ENCODE results near the gene METTL17. TPM values are rescaled to one million over a fixed set of nuclear protein-coding genes. Genes with fewer than 3 reads are reported as not detected.
"Not testable (repeated sequence)": the region's sequence is repeated elsewhere in the genome, so short reads cannot be mapped to it uniquely, and the experiment has no call there.

Gene METTL17
- total RNA-seq: 44.5 TPM
- long read RNA-seq, transcript METTL17-201 (14 exons, 1,749 nt): major isoform, 26 of 43 reads
- long read RNA-seq, partial matches to known transcripts: 0 of 43 reads
- long read RNA-seq, other reads (novel, unspliced or antisense): 12 of 43 reads

GRCh38 chr14:20989787-20990600 is at the start of gene METTL17:
Gene METTL17 (plus strand): TSS chr14:20989980. CDS start chr14:20990003, 23 bp downstream.
- intact Hi-C loops (cut with DNase I): no loop called here
- peak; percentile 97 for ATAC-seq

GRCh38 chr14:20945146-20945545 is 44.6 kb upstream of the METTL17 start:
- intact Hi-C loops (cut with DNase I); DNase-seq (ENCODE audit: missing footprints): not testable (repeated sequence)
- ATAC-seq: peak; percentile 44

More at GRCh38 chr14:20989787-20990600, at the start of gene METTL17:
- peak; percentile 92 for DNase-seq (ENCODE audit: missing footprints)

- intact Hi-C loops (cut with DNase I); DNase-seq (ENCODE audit: missing footprints); ATAC-seq: not testable (repeated sequence)
Measured at GRCh38 chr14:20946707-20947106, 43.1 kb upstream of the METTL17 start.

GRCh38 chr14:20954736-20955537 is 34.8 kb upstream of the METTL17 start, which contains the start of gene RNASE2:
Gene RNASE2 (plus strand): TSS chr14:20955487. CDS start chr14:20955772, 285 bp downstream.
- ATAC-seq; intact Hi-C loops (cut with DNase I): not testable (repeated sequence)

GRCh38 chr14:20955538-20955873 is 34.3 kb upstream of the METTL17 start:
- intact Hi-C loops (cut with DNase I); ATAC-seq; DNase-seq (ENCODE audit: missing footprints): not testable (repeated sequence)

More at GRCh38 chr14:20954736-20955537, 34.8 kb upstream of the METTL17 start, which contains the start of gene RNASE2:
- DNase-seq (ENCODE audit: missing footprints): not testable (repeated sequence)

- ATAC-seq (no peak), DNase-seq (ENCODE audit: missing footprints) (no peak)
- intact Hi-C loops (cut with DNase I): no loop called here
Measured at GRCh38 chr14:20956376-20956976, 33.3 kb upstream of the METTL17 start.

- intact Hi-C loops (cut with DNase I); DNase-seq (ENCODE audit: missing footprints); ATAC-seq: not testable (repeated sequence)
Measured at GRCh38 chr14:20958946-20959345, 30.8 kb upstream of the METTL17 start.

GRCh38 chr14:20969336-20969735 is 20.4 kb upstream of the METTL17 start:
- intact Hi-C loops (cut with DNase I): no loop called here
- ATAC-seq (no peak), DNase-seq (ENCODE audit: missing footprints) (no peak)

GRCh38 chr14:20970647-20970982 is 19.2 kb upstream of the METTL17 start:
- intact Hi-C loops (cut with DNase I): loop anchor here (10.0 kb wide), 1 partner anchor 276 kb away; no protein-coding TSS in a partner anchor
- DNase-seq (ENCODE audit: missing footprints) (no peak), ATAC-seq (peak; percentile 5)

- peak; percentile 97 for ATAC-seq
- intact Hi-C loops (cut with DNase I): loop anchor here (10.0 kb wide), 1 partner anchor 276 kb away; no protein-coding TSS in a partner anchor
Measured at GRCh38 chr14:20970983-20971704, 18.6 kb upstream of the METTL17 start.

GRCh38 chr14:20971705-20972021 is 18.1 kb upstream of the METTL17 start:
- intact Hi-C loops (cut with DNase I): loop anchor here (10.0 kb wide), 1 partner anchor 277 kb away; no protein-coding TSS in a partner anchor
- DNase-seq (ENCODE audit: missing footprints) (no peak), ATAC-seq (peak; percentile 40)

More at GRCh38 chr14:20970983-20971704, 18.6 kb upstream of the METTL17 start:
- peak; percentile 95 for DNase-seq (ENCODE audit: missing footprints)

GRCh38 chr14:20973501-20973900 is 16.3 kb upstream of the METTL17 start:
- intact Hi-C loops (cut with DNase I): loop anchor here (10.0 kb wide), 1 partner anchor 279 kb away; no protein-coding TSS in a partner anchor
- ATAC-seq: no peak
- DNase-seq (ENCODE audit: missing footprints): no peak

- intact Hi-C loops (cut with DNase I): loop anchor here (10.0 kb wide), 1 partner anchor 281 kb away; no protein-coding TSS in a partner anchor
- DNase-seq (ENCODE audit: missing footprints): no peak
- no peak for ATAC-seq
Measured at GRCh38 chr14:20976291-20976690, 13.5 kb upstream of the METTL17 start.

- no peak for ATAC-seq
- no peak for DNase-seq (ENCODE audit: missing footprints)
- intact Hi-C loops (cut with DNase I): loop anchor here (10.0 kb wide), 1 partner anchor 284 kb away; no protein-coding TSS in a partner anchor
Measured at GRCh38 chr14:20978687-20979086, 11.1 kb upstream of the METTL17 start.

- intact Hi-C loops (cut with DNase I): no loop called here
- no peak for ATAC-seq
- DNase-seq (ENCODE audit: missing footprints): no peak
Measured at GRCh38 chr14:20980906-20981305, 8.9 kb upstream of the METTL17 start.

- intact Hi-C loops (cut with DNase I): no loop called here
- ATAC-seq (no peak), DNase-seq (ENCODE audit: missing footprints) (no peak)
Measured at GRCh38 chr14:20982646-20983369, 7.0 kb upstream of the METTL17 start.

- DNase-seq (ENCODE audit: missing footprints); ATAC-seq; intact Hi-C loops (cut with DNase I): not testable (repeated sequence)
Measured at GRCh38 chr14:20985650-20986049, 4.1 kb upstream of the METTL17 start.

Measured in Right ventricle myocardium inferior (tissue), 1 donor.